ENCODE results near the gene TBKBP1.

The TBKBP1 gene, protein sequence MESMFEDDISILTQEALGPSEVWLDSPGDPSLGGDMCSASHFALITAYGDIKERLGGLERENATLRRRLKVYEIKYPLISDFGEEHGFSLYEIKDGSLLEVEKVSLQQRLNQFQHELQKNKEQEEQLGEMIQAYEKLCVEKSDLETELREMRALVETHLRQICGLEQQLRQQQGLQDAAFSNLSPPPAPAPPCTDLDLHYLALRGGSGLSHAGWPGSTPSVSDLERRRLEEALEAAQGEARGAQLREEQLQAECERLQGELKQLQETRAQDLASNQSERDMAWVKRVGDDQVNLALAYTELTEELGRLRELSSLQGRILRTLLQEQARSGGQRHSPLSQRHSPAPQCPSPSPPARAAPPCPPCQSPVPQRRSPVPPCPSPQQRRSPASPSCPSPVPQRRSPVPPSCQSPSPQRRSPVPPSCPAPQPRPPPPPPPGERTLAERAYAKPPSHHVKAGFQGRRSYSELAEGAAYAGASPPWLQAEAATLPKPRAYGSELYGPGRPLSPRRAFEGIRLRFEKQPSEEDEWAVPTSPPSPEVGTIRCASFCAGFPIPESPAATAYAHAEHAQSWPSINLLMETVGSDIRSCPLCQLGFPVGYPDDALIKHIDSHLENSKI

GRCh38 chr17:47693731-47694580, at the start of gene TBKBP1:
TSS of gene TBKBP1 (plus strand) at chr17:47694161. CDS start at chr17:47696113, 1,952 bp downstream.
- DNase-seq, result no peak

DNA sequence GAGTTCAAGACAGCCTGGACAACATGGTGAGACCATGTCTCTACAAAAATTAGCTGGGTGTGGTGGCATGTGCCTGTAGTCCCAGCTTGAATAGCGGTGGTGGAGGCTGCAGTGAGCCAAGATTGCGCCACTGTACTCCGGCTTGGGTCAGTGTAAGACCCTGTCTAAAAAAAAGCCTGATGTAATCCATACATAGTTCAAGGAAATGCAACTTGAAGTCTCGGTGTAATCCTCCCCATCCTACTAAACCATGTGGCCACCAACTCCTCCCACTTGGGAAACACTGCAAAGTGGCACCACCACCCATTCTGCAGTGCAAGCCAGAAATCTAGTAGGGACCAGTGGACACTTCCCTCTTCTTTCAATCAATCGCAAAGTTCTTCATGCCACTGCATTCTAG, 49.6 kb upstream of the TBKBP1 start:
- no peak for DNase-seq

- peak; percentile 97 for DNase-seq
Measured at GRCh38 chr17:47649153-47649971, 44.6 kb upstream of the TBKBP1 start, which contains the start of gene KPNB1. TSS of gene KPNB1 (plus strand) at chr17:47649919. CDS start at chr17:47650245, 326 bp downstream.

- DNase-seq, result no peak
Measured at GRCh38 chr17:47649972-47650524, 43.9 kb upstream of the TBKBP1 start.

DNA sequence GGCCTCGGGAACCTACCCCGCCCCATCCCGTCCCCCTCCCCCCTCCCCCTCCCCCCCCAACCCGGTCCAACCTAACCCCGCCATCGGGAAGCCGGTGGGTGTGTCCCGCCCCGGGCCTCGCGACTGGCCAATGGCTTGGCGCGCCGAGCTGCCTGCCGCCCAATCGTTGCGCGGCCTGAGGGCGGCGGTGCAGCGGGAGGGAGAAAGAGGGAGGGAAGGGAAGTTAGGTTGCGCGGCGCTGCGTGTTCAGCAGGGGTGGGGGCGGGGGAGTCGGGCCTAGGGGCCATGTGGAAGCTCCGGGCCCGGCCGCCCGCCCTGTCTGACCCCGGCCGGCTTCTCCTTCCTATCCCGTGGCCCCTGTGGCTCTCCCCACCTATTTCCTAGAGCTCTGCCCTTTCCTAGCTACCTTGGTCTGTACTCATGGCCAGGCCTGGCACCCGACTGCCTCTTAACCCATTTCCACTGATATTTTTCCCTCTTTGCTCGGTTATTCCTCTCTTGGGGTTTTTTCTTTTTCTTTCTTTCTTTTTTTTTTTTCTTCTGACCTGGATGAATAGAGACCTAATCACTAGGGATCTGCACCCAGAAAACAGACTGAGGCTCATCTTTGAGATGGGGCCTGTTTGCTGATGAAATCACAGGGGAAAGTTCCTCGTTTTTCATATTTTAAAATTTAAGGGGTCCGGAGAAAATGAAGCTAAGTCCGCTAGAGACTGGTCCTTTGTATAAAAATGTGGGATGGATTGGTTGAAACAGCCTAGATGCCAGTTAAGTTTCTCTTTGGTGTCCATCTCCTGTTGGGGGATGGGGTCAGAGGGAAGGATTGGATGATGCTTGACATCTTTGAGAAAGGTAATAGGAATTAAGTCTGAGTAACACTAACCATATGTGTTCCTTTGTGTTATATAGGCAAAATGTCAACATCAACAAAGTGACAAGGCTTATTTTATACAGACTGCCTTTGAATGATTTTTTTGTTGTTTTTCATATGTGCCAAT, 43.1 kb upstream of the TBKBP1 start:
- peak; percentile 88 for DNase-seq

GRCh38 chr17:47651704-47652103, 42.3 kb upstream of the TBKBP1 start:
- no peak for DNase-seq

- DNase-seq, result no peak
Measured at GRCh38 chr17:47652570-47652969, 41.4 kb upstream of the TBKBP1 start.

DNA sequence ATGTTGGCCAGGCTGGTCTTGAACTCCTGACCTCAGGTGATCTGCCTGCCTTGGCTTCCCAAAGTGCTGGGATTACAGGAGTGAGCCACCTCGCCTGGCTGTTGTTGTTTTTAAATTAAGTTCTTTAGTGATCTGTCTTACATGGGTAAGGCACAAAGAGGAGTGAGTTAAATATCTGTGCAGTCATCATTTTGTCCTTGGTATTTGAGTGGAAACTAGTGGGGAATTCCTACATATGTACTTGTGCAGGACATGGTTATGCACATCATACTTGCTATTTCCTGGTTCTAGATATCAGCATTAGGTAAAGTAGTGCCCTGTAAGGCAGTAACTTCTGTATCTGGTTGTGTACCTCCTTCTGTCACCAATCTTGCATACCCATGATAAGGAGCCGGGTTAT, 40.5 kb upstream of the TBKBP1 start:
- DNase-seq, result no peak

GRCh38 chr17:47654991-47655390, 39.0 kb upstream of the TBKBP1 start:
- DNase-seq, result no peak

- DNase-seq, result no peak
Measured at GRCh38 chr17:47660064-47660492, 33.9 kb upstream of the TBKBP1 start.

DNA sequence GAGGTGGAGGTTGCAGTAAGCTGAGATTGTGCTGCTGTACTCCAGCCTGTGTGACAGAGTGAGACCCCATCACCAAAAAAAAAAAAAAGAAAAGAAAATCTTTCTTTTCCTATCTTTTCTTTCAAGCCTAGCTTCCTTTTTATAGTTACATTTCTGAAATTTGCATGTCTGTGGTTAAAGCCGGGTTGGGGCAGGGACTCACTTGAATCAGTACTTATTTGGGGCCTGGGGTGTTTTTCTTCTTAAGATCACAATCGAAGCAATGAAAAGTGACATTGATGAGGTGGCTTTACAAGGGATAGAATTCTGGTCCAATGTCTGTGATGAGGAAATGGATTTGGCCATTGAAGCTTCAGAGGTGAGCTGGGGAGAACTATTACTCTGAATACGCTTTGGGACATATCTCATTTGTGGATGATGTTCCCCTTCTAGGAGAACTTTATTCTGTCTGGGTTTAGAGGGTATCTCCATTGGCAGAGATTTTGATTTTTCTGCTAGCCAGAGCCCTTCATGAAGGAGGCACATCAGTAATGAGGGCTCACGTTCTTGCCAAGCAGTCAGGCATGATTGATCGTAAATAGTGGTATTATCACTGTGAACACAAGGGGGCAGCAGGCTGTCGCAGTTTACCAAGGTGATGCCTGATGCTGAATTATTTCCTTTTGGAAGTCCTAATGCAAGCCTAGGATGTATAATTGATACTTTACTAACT, 29.9 kb upstream of the TBKBP1 start:
- peak; percentile 31 for DNase-seq

GRCh38 chr17:47664624-47664941, 29.4 kb upstream of the TBKBP1 start:
- DNase-seq, result no peak

- no peak for DNase-seq
Measured at GRCh38 chr17:47665655-47666054, 28.3 kb upstream of the TBKBP1 start.

- no peak for DNase-seq
Measured at GRCh38 chr17:47669081-47669480, 24.9 kb upstream of the TBKBP1 start.

DNA sequence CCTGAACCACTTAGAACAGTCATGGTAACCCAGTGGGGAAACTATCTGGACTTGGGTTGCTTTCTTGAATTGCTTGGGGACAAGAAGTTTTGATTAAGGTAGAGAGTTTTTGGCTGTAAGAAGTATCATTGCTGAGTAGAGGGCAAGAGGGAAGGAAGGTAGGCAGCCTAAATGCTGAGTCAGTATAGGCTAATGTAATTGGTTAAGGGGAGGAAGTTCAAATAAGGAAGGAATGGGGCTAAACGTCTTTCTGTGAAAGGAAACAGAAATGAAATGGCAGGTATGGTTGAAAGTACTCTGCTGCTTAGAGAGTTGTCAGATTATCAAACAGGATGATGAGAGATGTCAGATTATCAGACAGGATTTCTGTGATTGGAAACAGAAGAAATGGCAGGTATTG, 23.9 kb upstream of the TBKBP1 start:
- DNase-seq, result no peak

GRCh38 chr17:47674499-47674898, 19.5 kb upstream of the TBKBP1 start:
- DNase-seq, result no peak

DNA sequence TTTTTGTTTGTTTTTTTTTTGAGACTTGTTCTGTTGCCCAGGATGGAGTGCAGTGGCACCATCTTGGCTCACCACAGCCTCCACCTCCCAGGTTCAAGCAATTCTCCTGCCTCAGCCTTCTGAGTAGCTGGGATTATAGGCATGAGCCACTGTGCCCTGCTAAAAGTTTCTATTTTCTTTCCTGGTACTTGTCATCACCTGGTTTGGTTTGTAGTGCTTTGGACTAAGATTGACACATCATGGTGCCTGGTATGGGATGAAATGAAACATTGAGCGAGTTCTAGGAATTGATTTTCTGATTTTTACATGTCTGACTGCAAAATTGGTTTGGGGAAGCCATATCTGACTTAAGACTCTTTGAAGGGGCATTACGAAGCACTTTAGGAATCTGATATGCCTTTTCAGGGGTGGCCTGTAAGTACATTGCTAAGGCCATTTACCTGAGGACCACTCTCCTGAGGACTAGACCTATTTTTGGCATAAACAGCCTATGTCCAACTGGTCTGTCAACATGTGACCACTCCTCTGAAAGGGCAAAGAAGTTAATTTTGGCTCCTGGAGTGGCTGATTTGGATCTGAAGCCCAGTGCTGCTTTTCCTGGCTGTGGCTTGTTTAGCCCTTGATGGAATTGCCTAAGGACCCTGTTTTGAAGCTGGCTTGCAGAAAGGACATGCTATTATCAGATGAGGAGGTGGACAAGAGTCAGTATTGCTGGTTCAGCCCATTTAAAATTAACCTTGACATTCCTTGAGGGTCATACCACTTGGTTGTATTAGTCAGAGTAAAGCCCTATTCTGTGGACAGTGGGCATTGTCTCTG, 18.4 kb upstream of the TBKBP1 start:
- no peak for DNase-seq

- no peak for DNase-seq
Measured at GRCh38 chr17:47676199-47676472, 17.8 kb upstream of the TBKBP1 start.

DNA sequence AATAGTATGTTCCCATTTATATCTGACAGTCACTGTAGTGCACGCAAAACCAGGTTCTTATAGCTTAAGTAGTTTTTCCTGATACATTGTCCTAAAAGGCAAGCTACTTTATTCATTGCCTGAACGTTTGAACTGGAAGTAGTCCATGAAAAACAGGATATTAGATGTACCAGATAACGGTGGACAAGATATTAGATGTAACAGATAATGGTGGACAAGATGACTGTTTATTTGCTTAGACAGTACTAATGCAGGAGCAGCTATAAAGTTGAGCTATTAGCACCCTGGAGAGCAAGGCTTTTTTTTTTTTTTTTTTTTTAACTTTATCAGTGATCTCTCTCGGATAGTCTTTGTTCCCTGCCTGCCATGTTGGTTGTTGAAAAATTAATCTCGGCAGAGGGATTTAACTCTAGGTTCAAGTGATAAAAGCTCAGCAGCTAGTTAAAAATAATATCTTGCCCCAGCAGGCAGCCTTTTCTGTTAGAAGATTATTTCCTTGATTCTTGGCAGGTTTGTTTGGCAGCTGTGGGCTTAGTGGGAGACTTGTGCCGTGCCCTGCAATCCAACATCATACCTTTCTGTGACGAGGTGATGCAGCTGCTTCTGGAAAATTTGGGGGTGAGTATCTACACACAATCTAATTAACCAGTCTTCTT, 17.3 kb upstream of the TBKBP1 start:
- DNase-seq, result no peak
